GM12873 (cell line): ENCODE data around the gene RNF115.

Source experiments
- TF ChIP-seq, protein P1 (sequence below): IDR thresholded peaks from 2 replicates; pipeline ENCODE4 v1.5.1; 2012; ENCODE audit warnings: low read depth, mild to moderate bottlenecking, moderate library complexity, low read length, control low read depth; ENCODE audit not compliant: insufficient read depth; ENCODE audit errors: missing control alignments

RNF115 gene

DNA sequence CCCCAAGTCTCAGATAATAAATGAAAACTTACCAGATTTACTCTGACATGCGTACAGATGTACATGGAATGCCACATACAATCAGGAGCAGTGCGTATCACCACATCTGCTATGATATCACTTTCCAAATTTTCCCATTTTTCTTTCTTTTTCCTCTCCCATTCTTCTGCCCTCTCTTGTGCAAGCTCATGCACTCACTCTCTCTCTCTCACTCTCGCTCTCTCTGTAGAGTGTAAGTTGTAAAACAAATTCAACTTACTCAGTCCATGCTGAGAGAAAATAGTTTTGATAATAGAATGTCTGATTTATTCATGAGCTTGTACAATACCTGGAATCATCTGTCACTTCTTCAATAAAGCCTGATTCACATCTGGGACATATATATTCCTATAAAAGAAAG is 35.3 kb downstream of the RNF115 start:
- TF ChIP-seq, protein P1, sequence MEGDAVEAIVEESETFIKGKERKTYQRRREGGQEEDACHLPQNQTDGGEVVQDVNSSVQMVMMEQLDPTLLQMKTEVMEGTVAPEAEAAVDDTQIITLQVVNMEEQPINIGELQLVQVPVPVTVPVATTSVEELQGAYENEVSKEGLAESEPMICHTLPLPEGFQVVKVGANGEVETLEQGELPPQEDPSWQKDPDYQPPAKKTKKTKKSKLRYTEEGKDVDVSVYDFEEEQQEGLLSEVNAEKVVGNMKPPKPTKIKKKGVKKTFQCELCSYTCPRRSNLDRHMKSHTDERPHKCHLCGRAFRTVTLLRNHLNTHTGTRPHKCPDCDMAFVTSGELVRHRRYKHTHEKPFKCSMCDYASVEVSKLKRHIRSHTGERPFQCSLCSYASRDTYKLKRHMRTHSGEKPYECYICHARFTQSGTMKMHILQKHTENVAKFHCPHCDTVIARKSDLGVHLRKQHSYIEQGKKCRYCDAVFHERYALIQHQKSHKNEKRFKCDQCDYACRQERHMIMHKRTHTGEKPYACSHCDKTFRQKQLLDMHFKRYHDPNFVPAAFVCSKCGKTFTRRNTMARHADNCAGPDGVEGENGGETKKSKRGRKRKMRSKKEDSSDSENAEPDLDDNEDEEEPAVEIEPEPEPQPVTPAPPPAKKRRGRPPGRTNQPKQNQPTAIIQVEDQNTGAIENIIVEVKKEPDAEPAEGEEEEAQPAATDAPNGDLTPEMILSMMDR: no peak

DNA sequence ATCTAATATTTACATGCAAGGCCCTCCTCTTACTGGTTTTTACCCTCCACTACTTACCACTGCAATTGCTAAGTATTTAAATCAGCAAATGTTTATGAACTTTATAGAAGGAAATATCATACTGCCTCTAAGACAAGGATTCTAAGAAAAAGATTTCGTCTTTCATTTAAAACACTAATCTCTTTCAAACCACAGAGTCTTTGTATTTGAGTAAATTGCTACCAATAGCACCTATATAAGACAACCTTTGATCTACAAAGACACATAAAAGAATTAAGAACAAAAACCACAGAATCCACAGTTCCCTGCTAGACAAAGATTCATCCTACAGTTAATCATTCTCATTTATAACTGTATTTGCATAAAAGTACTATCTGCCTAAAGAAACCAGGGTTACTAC is 37.6 kb downstream of the RNF115 start:
- TF ChIP-seq, protein P1: no peak

GRCh38 chr1:145785547-145785946 is 38.3 kb downstream of the RNF115 start:
- TF ChIP-seq, protein P1: no peak

GRCh38 chr1:145784409-145784808 is 39.5 kb downstream of the RNF115 start:
- TF ChIP-seq, protein P1: no peak

DNA sequence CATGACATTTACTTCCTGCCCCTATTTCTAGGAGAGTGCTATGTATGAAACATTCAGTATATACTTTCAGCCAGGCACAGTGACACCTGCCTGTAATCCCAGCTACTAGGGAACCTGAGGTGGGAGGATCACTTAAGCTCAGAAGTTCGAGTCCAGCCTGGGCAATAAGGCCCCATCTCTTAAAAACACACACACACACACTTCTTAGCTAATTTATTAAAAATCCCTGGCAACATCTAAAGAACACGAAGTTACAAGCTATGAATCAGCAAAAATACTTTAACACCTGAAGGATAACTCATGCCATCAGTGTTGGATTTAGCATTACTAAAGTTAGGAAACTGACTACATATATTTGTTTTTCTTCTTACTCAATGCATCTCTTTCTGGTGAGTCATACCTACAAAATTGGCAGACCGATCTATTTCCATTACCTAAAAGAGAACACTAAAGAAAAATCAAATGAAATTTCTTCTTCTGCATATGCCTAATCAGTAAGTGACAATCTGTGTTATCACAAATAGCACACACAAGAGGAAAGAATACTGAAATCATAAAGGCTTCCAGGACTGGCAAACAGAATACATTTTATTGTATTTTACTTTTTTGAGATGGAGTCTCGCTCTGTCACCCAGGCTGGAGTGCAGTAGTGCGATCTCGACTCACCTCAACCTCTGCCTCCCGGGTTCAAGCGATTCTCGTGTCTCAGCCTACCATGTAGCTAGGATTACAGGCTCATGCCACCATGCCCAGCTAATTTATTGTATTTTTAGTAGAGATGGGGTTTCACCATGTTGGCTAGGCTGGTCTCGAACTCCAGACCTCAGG is 41.4 kb downstream of the RNF115 start:
- TF ChIP-seq, protein P1: no peak

DNA sequence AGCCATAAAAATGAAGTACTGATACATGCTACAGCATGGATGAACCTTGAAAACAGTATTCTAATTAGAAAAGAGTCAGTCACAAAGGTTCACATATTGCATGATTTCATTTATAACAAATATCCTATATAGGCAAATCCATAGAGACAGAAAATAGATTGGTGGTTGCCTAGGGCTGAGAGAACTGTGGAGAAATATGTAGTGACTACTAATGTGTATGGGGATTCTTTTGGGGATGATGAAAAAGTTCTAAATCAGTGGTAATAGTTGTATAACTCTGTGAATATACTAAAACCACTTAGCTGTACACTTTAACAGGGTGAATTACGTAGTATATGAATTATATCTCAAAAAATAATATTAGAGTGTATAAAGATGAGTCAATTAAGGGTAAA is 45.8 kb downstream of the RNF115 start:
- TF ChIP-seq, protein P1: no peak

GRCh38 chr1:145777357-145778145 is 46.3 kb downstream of the RNF115 start:
- TF ChIP-seq, protein P1: no peak
